Measurements from ENCODE around the gene RFTN2.
"Not testable (repeated sequence)": the region's sequence is repeated elsewhere in the genome, so short reads cannot be mapped to it uniquely, and the experiment has no call there.

RFTN2 gene

GRCh38 chr2:197675246-197675645 is at the start of gene RFTN2:
TSS of gene RFTN2 (minus strand) at chr2:197675587. CDS start at chr2:197675458, 129 bp downstream.
- DNase-seq (ENCODE audit: low read depth), result no peak

GRCh38 chr2:197717863-197718262 is 42.5 kb upstream of the RFTN2 start:
- DNase-seq (ENCODE audit: low read depth), result no peak

- DNase-seq (ENCODE audit: low read depth), result no peak
These were observed 37.9 kb upstream of the RFTN2 start for GRCh38 chr2:197713271-197713670.

- no peak for DNase-seq (ENCODE audit: low read depth)
These were observed 36.2 kb upstream of the RFTN2 start for GRCh38 chr2:197711578-197711977.

GRCh38 chr2:197710424-197711042 is 35.1 kb upstream of the RFTN2 start:
- DNase-seq (ENCODE audit: low read depth), result no peak

GRCh38 chr2:197709140-197709539 is 33.8 kb upstream of the RFTN2 start:
- DNase-seq (ENCODE audit: low read depth), result not testable (repeated sequence)

- no peak for DNase-seq (ENCODE audit: low read depth)
These were observed 32.9 kb upstream of the RFTN2 start for GRCh38 chr2:197708331-197708730.

GRCh38 chr2:197707316-197708213 is 32.2 kb upstream of the RFTN2 start:
- no peak for DNase-seq (ENCODE audit: low read depth)

GRCh38 chr2:197706839-197707207 is 31.4 kb upstream of the RFTN2 start:
- DNase-seq (ENCODE audit: low read depth), result no peak

- no peak for DNase-seq (ENCODE audit: low read depth)
These were observed 30.8 kb upstream of the RFTN2 start for GRCh38 chr2:197705912-197706838.

GRCh38 chr2:197705121-197705911 is 29.9 kb upstream of the RFTN2 start, which contains the start of gene MARS2:
TSS of gene MARS2 (plus strand) at chr2:197705369. CDS start at chr2:197705406, 37 bp downstream.
- DNase-seq (ENCODE audit: low read depth), result peak; percentile 87

GRCh38 chr2:197704434-197705120 is 29.2 kb upstream of the RFTN2 start:
- no peak for DNase-seq (ENCODE audit: low read depth)

- DNase-seq (ENCODE audit: low read depth), result no peak
These were observed 25.6 kb upstream of the RFTN2 start for GRCh38 chr2:197700960-197701359.

GRCh38 chr2:197699724-197700123 is 24.3 kb upstream of the RFTN2 start:
- DNase-seq (ENCODE audit: low read depth), result not testable (repeated sequence)

- DNase-seq (ENCODE audit: low read depth), result not testable (repeated sequence)
These were observed 21.2 kb upstream of the RFTN2 start for GRCh38 chr2:197696571-197696970.

GRCh38 chr2:197695971-197696370 is 20.6 kb upstream of the RFTN2 start:
- not testable (repeated sequence) for DNase-seq (ENCODE audit: low read depth)

GRCh38 chr2:197695206-197695605 is 19.8 kb upstream of the RFTN2 start:
- not testable (repeated sequence) for DNase-seq (ENCODE audit: low read depth)

- DNase-seq (ENCODE audit: low read depth), result no peak
These were observed 2.1 kb upstream of the RFTN2 start for GRCh38 chr2:197677483-197677882.

GRCh38 chr2:197677056-197677455 is 1.7 kb upstream of the RFTN2 start:
- no peak for DNase-seq (ENCODE audit: low read depth)

GRCh38 chr2:197675711-197676188 is 363 bp upstream of the RFTN2 start:
- DNase-seq (ENCODE audit: low read depth), result no peak

- no peak for DNase-seq (ENCODE audit: low read depth)
These were observed 796 bp downstream of the RFTN2 start for GRCh38 chr2:197674591-197674990.

Measured in T-helper 22 cell (primary cell).